ENCODE measurements around the gene BRI3BP.

BRI3BP gene

GRCh38 chr12:124993626-124994436 is at the start of gene BRI3BP:
TSS of gene BRI3BP (plus strand) at chr12:124993645. CDS start at chr12:124993791, 146 bp downstream.
- no peak for TF ChIP-seq CTCF (IDR thresholded peaks at IDR 0.05)

- TF ChIP-seq CTCF (IDR thresholded peaks at IDR 0.05), result no peak
These were observed 47.0 kb upstream of the BRI3BP start for GRCh38 chr12:124946447-124946793.

- TF ChIP-seq CTCF (IDR thresholded peaks at IDR 0.05), result no peak
These were observed 46.4 kb upstream of the BRI3BP start for GRCh38 chr12:124947013-124947412.

GRCh38 chr12:124947561-124948398 is 45.7 kb upstream of the BRI3BP start:
- TF ChIP-seq CTCF (IDR thresholded peaks at IDR 0.05), result no peak

- TF ChIP-seq CTCF (IDR thresholded peaks at IDR 0.05), result no peak
These were observed 44.4 kb upstream of the BRI3BP start for GRCh38 chr12:124949066-124949465.

- no peak for TF ChIP-seq CTCF (IDR thresholded peaks at IDR 0.05)
These were observed 43.4 kb upstream of the BRI3BP start for GRCh38 chr12:124949779-124950728.

- TF ChIP-seq CTCF (IDR thresholded peaks at IDR 0.05), result no peak
These were observed 41.1 kb upstream of the BRI3BP start for GRCh38 chr12:124952295-124952694.

Data from LNCAP (cell line).